RWPE2 (cell line): Measurements from ENCODE around the gene BAZ2A.
A peak's percentile ranks its signal among the peaks of the same experiment; 100 is the strongest.

Experiments used
- ATAC-seq: fragments of 200-7000 bp; cut with Tn5 transposase; 3 replicates; pipeline ENCODE4 v1.9.1; 2021; ENCODE audit warnings: low read depth
- DNase-seq: peaks from one replicate; pipeline ENCODE4 v3.0.0-alpha.2; 2020; ENCODE audit warnings: low spot score
- H3K27ac ChIP-seq: fragments of 450-650 bp; 2 replicates; pipeline ENCODE4 v1.5.1; 2017; ENCODE audit warnings: mild to moderate bottlenecking; ENCODE audit not compliant: poor library complexity, severe bottlenecking
- H3K27me3 ChIP-seq: fragments of 250-450 bp; sonication (Bioruptor Pico); 2 replicates; pipeline ENCODE4 v1.5.1; 2021; ENCODE audit warnings: mild to moderate bottlenecking, moderate library complexity; ENCODE audit not compliant: insufficient read depth, poor library complexity, severe bottlenecking
- H3K36me3 ChIP-seq: fragments of 250-450 bp; sonication (Bioruptor Pico); 2 replicates; pipeline ENCODE4 v1.5.1; 2020; ENCODE audit warnings: low read depth, mild to moderate bottlenecking, moderate library complexity
- H3K4me1 ChIP-seq: fragments of 250-450 bp; sonication (Bioruptor Pico); 2 replicates; pipeline ENCODE4 v1.5.1; 2021; ENCODE audit warnings: mild to moderate bottlenecking, moderate library complexity; ENCODE audit not compliant: insufficient read depth, poor library complexity, severe bottlenecking
- H3K4me3 ChIP-seq: fragments of 250-450 bp; sonication (Bioruptor Pico); 2 replicates; pipeline ENCODE4 v1.5.1; 2021; ENCODE audit warnings: mild to moderate bottlenecking, moderate library complexity; ENCODE audit not compliant: severe bottlenecking
- H3K9me3 ChIP-seq: fragments of 250-450 bp; sonication (Bioruptor Pico); 2 replicates; pipeline ENCODE4 v1.5.1; 2021; ENCODE audit warnings: mild to moderate bottlenecking, moderate library complexity; ENCODE audit not compliant: severe bottlenecking
- CTCF ChIP-seq: fragments of 450-650 bp; IDR thresholded peaks from one replicate; pipeline ENCODE4 v1.5.1; 2017; ENCODE audit warnings: mild to moderate bottlenecking, moderate library complexity; ENCODE audit not compliant: poor library complexity, severe bottlenecking

The BAZ2A gene

GRCh38 chr12:56670836-56671235 is 40.7 kb upstream of the BAZ2A start:
- Histone ChIP-seq H3K27me3 (no peaks in the 10 kb centered on the region), H3K9me3 (no peaks in the 10 kb centered on the region), H3K4me1 (peaks cover 15% of the 10 kb centered on the region), H3K36me3 (peaks cover 91% of the 10 kb centered on the region), H3K27ac (peak overlapping the region; percentile 38), H3K4me3 (no peak overlapping the region)
- no peak for TF ChIP-seq CTCF
- DNase-seq (no peak), ATAC-seq (peak; percentile 82)

GRCh38 chr12:56668197-56668457 is 38.0 kb upstream of the BAZ2A start:
- Histone ChIP-seq H3K4me1 (peaks cover 15% of the 10 kb centered on the region), H3K27ac (peak overlapping the region; percentile 4), H3K4me3 (no peak overlapping the region), H3K36me3 (peaks cover 98% of the 10 kb centered on the region), H3K27me3 (no peaks in the 10 kb centered on the region), H3K9me3 (no peaks in the 10 kb centered on the region)
- no peak for DNase-seq
- no peak for TF ChIP-seq CTCF
- no peak for ATAC-seq

GRCh38 chr12:56661979-56662638 is 32.0 kb upstream of the BAZ2A start:
- Histone ChIP-seq H3K27me3 (no peaks in the 10 kb centered on the region), H3K4me1 (no peaks in the 10 kb centered on the region), H3K9me3 (no peaks in the 10 kb centered on the region), H3K36me3 (peaks cover 41% of the 10 kb centered on the region), H3K27ac (peak overlapping the region; percentile 4), H3K4me3 (no peak overlapping the region)
- DNase-seq (no peak), ATAC-seq (0 out of 3 replicates have a peak, but pooled peaks have one; percentile 22)
- TF ChIP-seq CTCF: no peak

GRCh38 chr12:56661560-56661959 is 31.4 kb upstream of the BAZ2A start:
- Histone ChIP-seq H3K27ac (peak overlapping the region; percentile 4), H3K36me3 (peaks cover 36% of the 10 kb centered on the region), H3K9me3 (no peaks in the 10 kb centered on the region), H3K27me3 (no peaks in the 10 kb centered on the region), H3K4me3 (no peak overlapping the region), H3K4me1 (no peaks in the 10 kb centered on the region)
- no peak for TF ChIP-seq CTCF
- DNase-seq (no peak), ATAC-seq (0 out of 3 replicates have a peak, but pooled peaks have one; percentile 16)

GRCh38 chr12:56658921-56659320 is 28.8 kb upstream of the BAZ2A start:
- no peak for ATAC-seq
- TF ChIP-seq CTCF: no peak

More at GRCh38 chr12:56658921-56659320, 28.8 kb upstream of the BAZ2A start:
- Histone ChIP-seq H3K27ac (no peak overlapping the region), H3K27me3 (no peaks in the 10 kb centered on the region), H3K4me3 (no peak overlapping the region), H3K4me1 (no peaks in the 10 kb centered on the region), H3K9me3 (no peaks in the 10 kb centered on the region), H3K36me3 (peaks cover 9% of the 10 kb centered on the region)
- DNase-seq: no peak
